ENCODE data around the gene PRLR. TPM values are rescaled to one million over a fixed set of nuclear protein-coding genes. Genes with fewer than 3 reads are reported as not detected.
"Not testable (repeated sequence)": the region's sequence is repeated elsewhere in the genome, so short reads cannot be mapped to it uniquely, and the experiment has no call there.

Gene PRLR
- total RNA-seq, 3 donors from 2014 or later (not counting 1 experiment from before 2014, with no cell fraction given) = 0.05 to 0.16 (median 0.09) TPM

DNA sequence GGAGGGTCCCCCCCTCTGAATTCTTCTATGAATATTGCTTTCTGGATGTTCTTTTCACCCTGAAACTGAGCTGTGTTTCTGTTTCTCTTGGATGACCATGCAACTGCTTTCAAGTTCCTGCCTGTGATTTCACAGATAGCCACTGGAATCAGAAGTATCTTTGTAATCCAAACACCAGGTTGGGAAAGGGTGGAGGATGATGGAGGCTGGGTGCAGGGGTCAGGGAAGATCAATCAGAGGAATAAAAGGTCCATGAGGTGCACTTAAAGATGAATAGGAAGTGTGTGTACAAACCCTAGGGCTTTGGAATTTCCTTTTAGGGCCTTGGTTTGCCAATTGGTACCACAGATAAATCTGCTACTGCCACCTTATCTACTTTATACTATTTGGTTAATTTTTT, 114.4 kb downstream of the PRLR start:
- no peaks in the 10 kb centered on the region for H3K36me3 Mint-ChIP-seq
- no peaks in the 10 kb centered on the region for H3K4me1 Mint-ChIP-seq
- H3K27ac Mint-ChIP-seq = no peak overlapping the region
- ATAC-seq = no peak
- Histone ChIP-seq H3K27me3 (ENCODE audit: control insufficient read depth, insufficient read depth, low read length) (no peaks in the 10 kb centered on the region), H3K4me3 (ENCODE audit: low read length) (no peak overlapping the region), H3K36me3 (ENCODE audit: control insufficient read depth, insufficient read depth, low read length) (no peaks in the 10 kb centered on the region), H3K4me1 (ENCODE audit: control insufficient read depth, insufficient read depth, low read length) (no peaks in the 10 kb centered on the region), H3K27ac (ENCODE audit: low read length) (no peak overlapping the region), H3K9me3 (ENCODE audit: control insufficient read depth, insufficient read depth, low read length) (no peaks in the 10 kb centered on the region)
- peaks cover 4% of the 10 kb centered on the region in 2 donors for H3K9me3 Mint-ChIP-seq
- intact Hi-C loops (cut with micrococcal nuclease) = no loop called here
- TF ChIP-seq, protein P1, sequence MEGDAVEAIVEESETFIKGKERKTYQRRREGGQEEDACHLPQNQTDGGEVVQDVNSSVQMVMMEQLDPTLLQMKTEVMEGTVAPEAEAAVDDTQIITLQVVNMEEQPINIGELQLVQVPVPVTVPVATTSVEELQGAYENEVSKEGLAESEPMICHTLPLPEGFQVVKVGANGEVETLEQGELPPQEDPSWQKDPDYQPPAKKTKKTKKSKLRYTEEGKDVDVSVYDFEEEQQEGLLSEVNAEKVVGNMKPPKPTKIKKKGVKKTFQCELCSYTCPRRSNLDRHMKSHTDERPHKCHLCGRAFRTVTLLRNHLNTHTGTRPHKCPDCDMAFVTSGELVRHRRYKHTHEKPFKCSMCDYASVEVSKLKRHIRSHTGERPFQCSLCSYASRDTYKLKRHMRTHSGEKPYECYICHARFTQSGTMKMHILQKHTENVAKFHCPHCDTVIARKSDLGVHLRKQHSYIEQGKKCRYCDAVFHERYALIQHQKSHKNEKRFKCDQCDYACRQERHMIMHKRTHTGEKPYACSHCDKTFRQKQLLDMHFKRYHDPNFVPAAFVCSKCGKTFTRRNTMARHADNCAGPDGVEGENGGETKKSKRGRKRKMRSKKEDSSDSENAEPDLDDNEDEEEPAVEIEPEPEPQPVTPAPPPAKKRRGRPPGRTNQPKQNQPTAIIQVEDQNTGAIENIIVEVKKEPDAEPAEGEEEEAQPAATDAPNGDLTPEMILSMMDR (IDR thresholded peaks at IDR 0.05) = no peak
- no peaks in the 10 kb centered on the region for H3K27me3 Mint-ChIP-seq (ENCODE audit: low read depth in 2 of 2)
- no peak for DNase-seq
- H3K4me3 Mint-ChIP-seq = no peak overlapping the region

DNA sequence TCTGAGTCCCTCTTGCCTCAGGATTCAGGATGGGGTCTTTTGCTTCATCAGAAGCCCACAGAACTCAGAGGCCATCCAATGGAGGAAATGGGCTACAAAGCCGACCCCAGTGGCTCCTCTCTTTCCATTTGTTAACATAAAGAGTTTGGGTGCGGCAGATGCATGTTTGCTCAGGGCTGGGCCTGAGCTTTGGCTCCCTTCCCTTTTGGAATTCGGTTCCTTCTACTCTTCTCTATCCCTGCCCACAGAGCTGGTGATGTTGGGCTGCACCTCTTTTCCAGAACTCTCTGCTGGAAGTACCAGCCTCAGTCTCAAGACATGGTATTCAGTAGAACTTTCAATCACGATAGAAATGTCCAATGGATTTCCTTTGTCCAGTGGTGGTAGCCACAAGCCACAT, 115.6 kb downstream of the PRLR start:
- H3K9me3 Mint-ChIP-seq = peaks cover 4 to 6% of the 10 kb centered on the region in 2 donors

DNA sequence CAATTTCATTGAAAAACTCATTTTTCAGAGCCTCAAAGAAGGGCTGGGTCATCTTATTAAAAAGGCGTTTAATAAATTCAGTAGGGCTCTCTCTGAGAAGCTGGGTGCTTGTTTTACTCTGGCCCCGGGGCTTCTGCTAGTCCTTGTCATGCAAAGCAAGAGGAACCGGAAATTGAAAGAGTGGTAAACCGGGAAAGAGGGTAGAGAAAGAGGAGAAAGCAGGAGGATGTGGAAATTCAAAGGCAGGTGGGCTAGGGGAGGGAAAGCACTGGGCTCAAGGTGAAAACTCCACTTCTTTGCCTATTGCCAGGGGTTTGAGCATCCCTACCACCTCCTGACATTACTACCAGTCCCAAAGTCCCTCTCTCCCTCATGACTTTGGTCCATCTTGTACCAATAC, 118.0 kb downstream of the PRLR start:
- Histone ChIP-seq H3K27me3 (ENCODE audit: control insufficient read depth, insufficient read depth, low read length) (no peaks in the 10 kb centered on the region), H3K9me3 (ENCODE audit: control insufficient read depth, insufficient read depth, low read length) (no peaks in the 10 kb centered on the region), H3K36me3 (ENCODE audit: control insufficient read depth, insufficient read depth, low read length) (no peaks in the 10 kb centered on the region), H3K4me3 (ENCODE audit: low read length) (no peak overlapping the region), H3K27ac (ENCODE audit: low read length) (no peak overlapping the region), H3K4me1 (ENCODE audit: control insufficient read depth, insufficient read depth, low read length) (no peaks in the 10 kb centered on the region)
- Mint-ChIP-seq H3K9me3 (peaks cover 4 to 6% of the 10 kb centered on the region in 2 donors), H3K36me3 (no peaks in the 10 kb centered on the region), H3K4me3 (no peak overlapping the region), H3K4me1 (no peaks in the 10 kb centered on the region), H3K27ac (no peak overlapping the region), H3K27me3 (ENCODE audit: low read depth in 2 of 2) (no peaks in the 10 kb centered on the region)
- intact Hi-C loops (cut with micrococcal nuclease) = no loop called here
- ATAC-seq (no peak), DNase-seq (no peak)
- TF ChIP-seq, protein P1 (IDR thresholded peaks at IDR 0.05) = no peak
- WGBS (ENCODE audit: insufficient coverage) = 48% methylated on average over 4 of the region's 4 CpGs

More for the DNA sequence above, 115.6 kb downstream of the PRLR start:
- no peak overlapping the region for H3K4me3 Mint-ChIP-seq
- Histone ChIP-seq H3K27me3 (ENCODE audit: control insufficient read depth, insufficient read depth, low read length) (no peaks in the 10 kb centered on the region), H3K4me1 (ENCODE audit: control insufficient read depth, insufficient read depth, low read length) (no peaks in the 10 kb centered on the region), H3K27ac (ENCODE audit: low read length) (no peak overlapping the region), H3K4me3 (ENCODE audit: low read length) (no peak overlapping the region), H3K36me3 (ENCODE audit: control insufficient read depth, insufficient read depth, low read length) (no peaks in the 10 kb centered on the region), H3K9me3 (ENCODE audit: control insufficient read depth, insufficient read depth, low read length) (no peaks in the 10 kb centered on the region)
- H3K27me3 Mint-ChIP-seq (ENCODE audit: low read depth in 2 of 2) = no peaks in the 10 kb centered on the region
- WGBS (ENCODE audit: insufficient coverage) = 74% methylated on average over 4 of the region's 4 CpGs
- TF ChIP-seq, protein P1 (IDR thresholded peaks at IDR 0.05) = no peak
- intact Hi-C loops (cut with micrococcal nuclease) = no loop called here
- ATAC-seq (no peak), DNase-seq (no peak)
- H3K36me3 Mint-ChIP-seq = no peaks in the 10 kb centered on the region
- H3K4me1 Mint-ChIP-seq = no peaks in the 10 kb centered on the region
- H3K27ac Mint-ChIP-seq = no peak overlapping the region

DNA sequence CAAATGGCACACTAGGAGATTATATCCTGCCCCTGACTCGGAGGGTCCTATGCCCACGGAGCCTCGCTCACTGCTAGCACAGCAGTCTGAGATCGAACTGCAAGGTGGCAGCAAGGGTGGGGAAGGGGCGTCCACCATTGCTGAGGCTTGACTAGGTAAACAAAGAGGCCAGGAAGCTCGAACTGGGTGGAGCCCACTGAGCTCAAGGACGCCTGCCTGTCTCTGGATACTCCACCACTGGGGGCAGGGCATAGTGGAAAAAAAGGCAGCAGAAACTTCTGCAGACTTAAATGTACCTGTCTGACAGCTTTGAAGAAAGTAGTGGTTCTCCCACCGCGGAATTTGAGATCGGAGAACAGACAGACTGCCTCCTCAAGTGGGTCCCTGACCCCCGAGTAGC, 125.7 kb downstream of the PRLR start:
- H3K4me3 Mint-ChIP-seq; H3K36me3 Mint-ChIP-seq; H3K4me1 ChIP-seq (ENCODE audit: control insufficient read depth, insufficient read depth, low read length); intact Hi-C loops (cut with micrococcal nuclease); H3K27ac Mint-ChIP-seq; H3K36me3 ChIP-seq (ENCODE audit: control insufficient read depth, insufficient read depth, low read length); H3K9me3 ChIP-seq (ENCODE audit: control insufficient read depth, insufficient read depth, low read length); ATAC-seq; H3K9me3 Mint-ChIP-seq; DNase-seq; H3K27me3 ChIP-seq (ENCODE audit: control insufficient read depth, insufficient read depth, low read length); H3K4me3 ChIP-seq (ENCODE audit: low read length); H3K4me1 Mint-ChIP-seq; H3K27ac ChIP-seq (ENCODE audit: low read length); H3K27me3 Mint-ChIP-seq (ENCODE audit: low read depth in 2 of 2): not testable (repeated sequence)
- 85% methylated on average over 11 of the region's 11 CpGs for WGBS (ENCODE audit: insufficient coverage)

All from natural killer cell (primary cell).